H1 (cell line): ENCODE measurements around the gene SMYD3. TPM values are rescaled to one million over a fixed set of nuclear protein-coding genes. Genes with fewer than 3 reads are reported as not detected.

Source experiments
- ASH2L ChIP-seq: fragments of 200-600, 300-600 bp; sonication (generic); IDR thresholded peaks from one replicate; pipeline ENCODE4 v1.7.1; 2017; ENCODE audit warnings: low read length
- CHD2 ChIP-seq: IDR thresholded peaks from 2 replicates; pipeline ENCODE4 v1.6.1; 2012; ENCODE audit warnings: low read length, improper control_type of control experiment
- EZH2 ChIP-seq: fragments of 200-600 bp; sonication (generic); IDR thresholded peaks from 2 replicates; pipeline ENCODE4 v1.7.1; 2012; ENCODE audit warnings: low read depth, mild to moderate bottlenecking, moderate library complexity, low read length, inconsistent platforms; ENCODE audit not compliant: severe bottlenecking
- FOSL1 ChIP-seq: IDR thresholded peaks from 2 replicates; pipeline ENCODE4 v1.6.1; 2011; ENCODE audit warnings: mild to moderate bottlenecking, low read depth, low read length, moderate library complexity; ENCODE audit not compliant: insufficient read depth
- HDAC2 ChIP-seq, 2 experiments: fragments of 300-600 bp in 1 of 2; sonication (generic) in 1 of 2; IDR thresholded peaks; 2 replicates each; pipeline ENCODE4 v1.6.1; 2011 to 2012; ENCODE audit warnings: low read depth in 2 of 2, low read length in 2 of 2, mild to moderate bottlenecking in 2 of 2, moderate library complexity in 2 of 2, borderline replicate concordance in 1 of 2, inconsistent platforms in 1 of 2
- RAD21 ChIP-seq, 2 experiments: IDR thresholded peaks in 1 of 2; conservative IDR thresholded peaks in 1 of 2; 2 replicates each; pipeline ENCODE4 v1.6.1; 2011; ENCODE audit warnings: low read depth in 2 of 2, low read length in 2 of 2, improper control_type of control experiment in 1 of 2, inconsistent platforms in 1 of 2, mild to moderate bottlenecking in 1 of 2, moderate library complexity in 1 of 2
- RFX5 ChIP-seq: IDR thresholded peaks from 2 replicates; pipeline ENCODE4 v1.6.1; 2011; ENCODE audit warnings: low read depth, low read length, improper control_type of control experiment, borderline replicate concordance
- ZNF274 ChIP-seq: IDR thresholded peaks from 2 replicates; pipeline ENCODE4 v1.7.0; 2012; ENCODE audit warnings: low read length, borderline replicate concordance; ENCODE audit errors: extremely low read depth
- polyA plus RNA-seq, 7 experiments: library from polyadenylated mRNA; depleted of rRNA in 3 of 7; stranded (reverse) in 5 of 7; unstranded in 2 of 7; fragments of >200 nt in 5 of 7; fragments of 200-250 nt in 2 of 7; gene quantifications; 1 replicate in 5 of 7; 2 replicates in 1 of 7; 4 replicates in 1 of 7; pipeline versions ENCODE4 v1.2.1 to v1.2.3, GENCODE V29; 2011 to 2013; ENCODE audit warnings: missing spikeins in 2 of 7, mixed read lengths in 2 of 7
- total RNA-seq: library from RNA; stranded (reverse); fragmentation: NEBNext Ultra II Directional; extraction: Animal tissue kit (Norgen Biotek cat#: 25700); gene quantifications from 2 replicates; pipeline ENCODE4 v1.2.1, GENCODE V29; 2021
- TF ChIP-seq, protein P1 (sequence below): fragments of 300-600 bp; sonication (generic); IDR thresholded peaks from 2 replicates; pipeline ENCODE4 v1.7.1; 2012; ENCODE audit warnings: low read length, moderate library complexity, mild to moderate bottlenecking, inconsistent platforms; ENCODE audit not compliant: insufficient replicate concordance
- TF ChIP-seq, protein P2 (sequence below): IDR thresholded peaks from 2 replicates; pipeline ENCODE4 v1.6.1; 2011; ENCODE audit warnings: low read depth, mild to moderate bottlenecking, low read length; ENCODE audit not compliant: insufficient read depth

Gene SMYD3
- total and polyA plus RNA-seq, 2 of the 8 experiments (the other 6 are each of a cell fraction or from before 2014, with no cell fraction given): 17.3 to 25.4 TPM

DNA sequence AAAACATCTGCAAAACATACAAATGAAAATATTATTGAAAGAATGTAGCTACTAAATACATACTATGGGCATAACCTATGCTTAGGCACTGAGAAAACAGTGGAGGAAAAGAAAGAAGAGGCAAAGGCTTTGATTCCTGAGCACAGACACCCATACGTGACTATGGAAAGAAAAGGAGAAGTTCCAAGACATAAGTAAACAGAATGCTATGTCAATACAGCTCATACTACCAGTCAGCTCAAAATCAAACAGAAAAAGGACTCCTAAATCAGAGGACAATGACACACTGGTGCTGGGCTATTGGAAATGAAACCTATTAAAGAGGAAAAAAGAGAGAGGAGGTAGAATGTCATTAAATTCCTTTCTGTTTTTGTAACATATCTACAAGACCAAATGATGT is 225.4 kb downstream of the SMYD3 start (continued):
- TF ChIP-seq, protein P1, sequence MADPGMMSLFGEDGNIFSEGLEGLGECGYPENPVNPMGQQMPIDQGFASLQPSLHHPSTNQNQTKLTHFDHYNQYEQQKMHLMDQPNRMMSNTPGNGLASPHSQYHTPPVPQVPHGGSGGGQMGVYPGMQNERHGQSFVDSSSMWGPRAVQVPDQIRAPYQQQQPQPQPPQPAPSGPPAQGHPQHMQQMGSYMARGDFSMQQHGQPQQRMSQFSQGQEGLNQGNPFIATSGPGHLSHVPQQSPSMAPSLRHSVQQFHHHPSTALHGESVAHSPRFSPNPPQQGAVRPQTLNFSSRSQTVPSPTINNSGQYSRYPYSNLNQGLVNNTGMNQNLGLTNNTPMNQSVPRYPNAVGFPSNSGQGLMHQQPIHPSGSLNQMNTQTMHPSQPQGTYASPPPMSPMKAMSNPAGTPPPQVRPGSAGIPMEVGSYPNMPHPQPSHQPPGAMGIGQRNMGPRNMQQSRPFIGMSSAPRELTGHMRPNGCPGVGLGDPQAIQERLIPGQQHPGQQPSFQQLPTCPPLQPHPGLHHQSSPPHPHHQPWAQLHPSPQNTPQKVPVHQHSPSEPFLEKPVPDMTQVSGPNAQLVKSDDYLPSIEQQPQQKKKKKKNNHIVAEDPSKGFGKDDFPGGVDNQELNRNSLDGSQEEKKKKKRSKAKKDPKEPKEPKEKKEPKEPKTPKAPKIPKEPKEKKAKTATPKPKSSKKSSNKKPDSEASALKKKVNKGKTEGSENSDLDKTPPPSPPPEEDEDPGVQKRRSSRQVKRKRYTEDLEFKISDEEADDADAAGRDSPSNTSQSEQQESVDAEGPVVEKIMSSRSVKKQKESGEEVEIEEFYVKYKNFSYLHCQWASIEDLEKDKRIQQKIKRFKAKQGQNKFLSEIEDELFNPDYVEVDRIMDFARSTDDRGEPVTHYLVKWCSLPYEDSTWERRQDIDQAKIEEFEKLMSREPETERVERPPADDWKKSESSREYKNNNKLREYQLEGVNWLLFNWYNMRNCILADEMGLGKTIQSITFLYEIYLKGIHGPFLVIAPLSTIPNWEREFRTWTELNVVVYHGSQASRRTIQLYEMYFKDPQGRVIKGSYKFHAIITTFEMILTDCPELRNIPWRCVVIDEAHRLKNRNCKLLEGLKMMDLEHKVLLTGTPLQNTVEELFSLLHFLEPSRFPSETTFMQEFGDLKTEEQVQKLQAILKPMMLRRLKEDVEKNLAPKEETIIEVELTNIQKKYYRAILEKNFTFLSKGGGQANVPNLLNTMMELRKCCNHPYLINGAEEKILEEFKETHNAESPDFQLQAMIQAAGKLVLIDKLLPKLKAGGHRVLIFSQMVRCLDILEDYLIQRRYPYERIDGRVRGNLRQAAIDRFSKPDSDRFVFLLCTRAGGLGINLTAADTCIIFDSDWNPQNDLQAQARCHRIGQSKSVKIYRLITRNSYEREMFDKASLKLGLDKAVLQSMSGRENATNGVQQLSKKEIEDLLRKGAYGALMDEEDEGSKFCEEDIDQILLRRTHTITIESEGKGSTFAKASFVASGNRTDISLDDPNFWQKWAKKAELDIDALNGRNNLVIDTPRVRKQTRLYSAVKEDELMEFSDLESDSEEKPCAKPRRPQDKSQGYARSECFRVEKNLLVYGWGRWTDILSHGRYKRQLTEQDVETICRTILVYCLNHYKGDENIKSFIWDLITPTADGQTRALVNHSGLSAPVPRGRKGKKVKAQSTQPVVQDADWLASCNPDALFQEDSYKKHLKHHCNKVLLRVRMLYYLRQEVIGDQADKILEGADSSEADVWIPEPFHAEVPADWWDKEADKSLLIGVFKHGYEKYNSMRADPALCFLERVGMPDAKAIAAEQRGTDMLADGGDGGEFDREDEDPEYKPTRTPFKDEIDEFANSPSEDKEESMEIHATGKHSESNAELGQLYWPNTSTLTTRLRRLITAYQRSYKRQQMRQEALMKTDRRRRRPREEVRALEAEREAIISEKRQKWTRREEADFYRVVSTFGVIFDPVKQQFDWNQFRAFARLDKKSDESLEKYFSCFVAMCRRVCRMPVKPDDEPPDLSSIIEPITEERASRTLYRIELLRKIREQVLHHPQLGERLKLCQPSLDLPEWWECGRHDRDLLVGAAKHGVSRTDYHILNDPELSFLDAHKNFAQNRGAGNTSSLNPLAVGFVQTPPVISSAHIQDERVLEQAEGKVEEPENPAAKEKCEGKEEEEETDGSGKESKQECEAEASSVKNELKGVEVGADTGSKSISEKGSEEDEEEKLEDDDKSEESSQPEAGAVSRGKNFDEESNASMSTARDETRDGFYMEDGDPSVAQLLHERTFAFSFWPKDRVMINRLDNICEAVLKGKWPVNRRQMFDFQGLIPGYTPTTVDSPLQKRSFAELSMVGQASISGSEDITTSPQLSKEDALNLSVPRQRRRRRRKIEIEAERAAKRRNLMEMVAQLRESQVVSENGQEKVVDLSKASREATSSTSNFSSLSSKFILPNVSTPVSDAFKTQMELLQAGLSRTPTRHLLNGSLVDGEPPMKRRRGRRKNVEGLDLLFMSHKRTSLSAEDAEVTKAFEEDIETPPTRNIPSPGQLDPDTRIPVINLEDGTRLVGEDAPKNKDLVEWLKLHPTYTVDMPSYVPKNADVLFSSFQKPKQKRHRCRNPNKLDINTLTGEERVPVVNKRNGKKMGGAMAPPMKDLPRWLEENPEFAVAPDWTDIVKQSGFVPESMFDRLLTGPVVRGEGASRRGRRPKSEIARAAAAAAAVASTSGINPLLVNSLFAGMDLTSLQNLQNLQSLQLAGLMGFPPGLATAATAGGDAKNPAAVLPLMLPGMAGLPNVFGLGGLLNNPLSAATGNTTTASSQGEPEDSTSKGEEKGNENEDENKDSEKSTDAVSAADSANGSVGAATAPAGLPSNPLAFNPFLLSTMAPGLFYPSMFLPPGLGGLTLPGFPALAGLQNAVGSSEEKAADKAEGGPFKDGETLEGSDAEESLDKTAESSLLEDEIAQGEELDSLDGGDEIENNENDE: no peak
- no peak for TF ChIP-seq ASH2L
- TF ChIP-seq RAD21 (IDR thresholded peaks at IDR 0.05 in 1 of 2, conservative IDR thresholded peaks at IDR 0.05 in 1 of 2; ENCODE audit: low read depth in 2 of 2, low read length in 2 of 2): no peak
- no peak for TF ChIP-seq ZNF274
- TF ChIP-seq FOSL1: no peak
- no peak for TF ChIP-seq HDAC2 (IDR thresholded peaks at IDR 0.05; ENCODE audit: borderline replicate concordance in 1 of 2, low read depth in 2 of 2, low read length in 2 of 2)
- TF ChIP-seq, protein P2, sequence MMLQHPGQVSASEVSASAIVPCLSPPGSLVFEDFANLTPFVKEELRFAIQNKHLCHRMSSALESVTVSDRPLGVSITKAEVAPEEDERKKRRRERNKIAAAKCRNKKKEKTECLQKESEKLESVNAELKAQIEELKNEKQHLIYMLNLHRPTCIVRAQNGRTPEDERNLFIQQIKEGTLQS: no peak
- TF ChIP-seq RFX5: no peak
- TF ChIP-seq EZH2: no peak
- TF ChIP-seq CHD2: no peak
